Suppressor macrophage treated with lipopolysaccharide for 1 hour (primary cell): Measurements from ENCODE around the gene CYB561D1.

Experiments used
- DNase-seq, 3 donors: peaks; one replicate each; pipeline ENCODE4 v3.0.0-alpha.2; 2020 to 2022

CYB561D1 gene

GRCh38 chr1:109481646-109482045 lies 12.2 kb upstream of the CYB561D1 start:
- no peak for DNase-seq

DNA sequence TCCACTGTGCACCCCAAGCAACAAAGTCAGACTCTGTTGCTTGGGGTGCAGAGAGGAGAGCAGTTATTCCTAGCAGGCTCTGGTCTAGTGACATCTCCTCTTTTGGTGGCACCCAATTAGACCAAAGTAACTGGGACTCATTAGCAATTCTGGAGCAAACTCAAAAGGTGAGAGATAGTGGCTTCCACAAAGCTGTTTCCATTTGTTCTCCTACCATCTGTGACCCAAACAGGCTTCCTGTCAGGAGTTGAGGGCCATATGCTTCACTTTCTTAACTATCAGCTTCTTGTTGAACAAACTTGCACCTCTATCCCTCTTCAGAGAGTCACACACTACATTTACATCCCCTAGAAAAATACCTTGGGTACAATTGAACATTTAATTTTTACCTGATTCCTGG lies 11.7 kb upstream of the CYB561D1 start:
- DNase-seq, result no peak

DNA sequence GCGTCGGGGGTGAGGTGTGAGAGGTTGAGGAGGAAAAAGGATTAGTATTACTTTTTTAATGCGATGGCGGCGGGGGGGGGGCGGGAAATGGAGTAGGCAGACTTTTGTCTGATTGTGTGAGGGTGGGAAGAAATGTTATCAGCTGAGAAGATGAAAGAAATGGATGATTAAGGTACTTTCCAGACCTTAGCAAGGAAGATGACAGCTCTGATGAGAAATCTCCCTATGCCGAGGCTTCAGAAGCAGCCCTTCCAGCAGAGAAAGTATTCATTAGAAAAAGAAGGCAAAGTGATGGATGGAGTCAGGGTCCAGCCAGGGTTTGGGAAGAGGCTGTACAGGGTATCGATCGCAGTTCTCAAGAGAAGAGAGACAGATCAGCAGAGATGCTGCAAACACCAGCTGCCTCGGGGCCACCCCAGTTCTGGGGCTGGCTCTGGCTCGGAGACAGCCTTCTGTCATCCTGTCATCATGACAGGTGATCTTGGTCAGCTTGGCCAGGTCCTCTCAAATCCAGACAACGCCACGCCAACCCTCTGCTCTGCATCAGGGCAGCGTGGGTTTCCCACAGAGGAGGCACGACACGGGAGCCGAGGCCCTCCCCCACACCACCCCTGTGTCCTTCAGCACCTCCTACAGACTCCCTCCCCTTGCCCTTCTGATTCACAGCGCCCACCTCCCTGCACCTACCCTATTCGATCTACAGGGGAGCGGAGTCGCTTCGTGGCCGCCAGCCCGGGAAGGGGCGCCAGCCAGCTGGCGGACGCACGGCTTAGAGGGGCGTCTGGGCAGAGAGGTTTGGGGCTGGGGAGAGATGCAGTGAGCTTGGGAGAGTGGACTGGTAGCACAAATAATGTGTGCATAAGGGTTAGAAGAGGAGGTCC lies 10.9 kb upstream of the CYB561D1 start:
- peak in 1 of 3 donors; percentile 17 for DNase-seq

GRCh38 chr1:109483672-109484518 lies 10.0 kb upstream of the CYB561D1 start, which contains the start of gene ATXN7L2:
TSS of gene ATXN7L2 (plus strand) at chr1:109483905. CDS start at chr1:109483954, 49 bp downstream.
- DNase-seq, result peak; percentile 91 to 97 (median 96)

GRCh38 chr1:109484519-109484975 lies 9.3 kb upstream of the CYB561D1 start:
- DNase-seq, result no peak

- DNase-seq, result no peak
Observed at GRCh38 chr1:109485001-109485400, 8.9 kb upstream of the CYB561D1 start.

DNA sequence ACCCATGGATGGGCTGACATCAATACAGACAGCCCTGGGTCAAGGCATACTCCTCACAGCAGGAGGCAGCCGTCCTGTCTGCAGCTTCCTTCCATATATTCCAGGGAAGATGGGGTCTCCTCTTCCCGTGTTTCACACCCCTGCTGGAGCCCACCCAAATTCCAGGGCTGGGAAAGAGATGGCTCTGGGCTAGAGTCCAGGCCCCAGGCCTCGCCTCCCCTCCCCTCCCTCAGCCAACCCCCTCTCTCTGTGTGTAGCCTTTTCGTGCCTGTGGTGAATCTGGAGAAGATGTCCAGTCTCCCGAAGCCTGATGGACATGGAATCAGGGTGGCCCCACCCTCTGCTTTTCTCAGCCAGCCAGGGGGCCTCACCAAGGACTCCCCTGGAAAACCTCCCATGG lies 6.6 kb upstream of the CYB561D1 start:
- no peak for DNase-seq

DNA sequence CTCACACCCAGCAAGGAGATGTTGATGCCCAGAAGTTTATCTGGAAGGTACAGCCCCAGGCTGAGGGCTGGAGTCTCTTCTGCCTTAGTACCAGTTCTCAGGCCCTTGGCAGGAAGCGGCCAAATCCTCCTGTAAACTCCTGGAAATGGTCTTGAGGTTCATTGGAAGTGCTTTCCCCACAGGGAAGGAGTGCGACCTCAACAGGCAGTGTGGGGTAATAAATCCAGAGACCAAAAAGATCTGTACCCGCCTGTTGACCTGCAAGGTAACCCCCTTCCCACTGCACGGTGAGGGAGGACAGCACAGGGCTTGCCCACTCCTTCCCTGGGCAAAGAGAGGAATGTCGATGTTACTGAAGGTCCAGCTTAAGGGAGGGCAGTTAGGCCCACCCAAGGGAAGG lies 5.7 kb upstream of the CYB561D1 start:
- no peak for DNase-seq

DNA sequence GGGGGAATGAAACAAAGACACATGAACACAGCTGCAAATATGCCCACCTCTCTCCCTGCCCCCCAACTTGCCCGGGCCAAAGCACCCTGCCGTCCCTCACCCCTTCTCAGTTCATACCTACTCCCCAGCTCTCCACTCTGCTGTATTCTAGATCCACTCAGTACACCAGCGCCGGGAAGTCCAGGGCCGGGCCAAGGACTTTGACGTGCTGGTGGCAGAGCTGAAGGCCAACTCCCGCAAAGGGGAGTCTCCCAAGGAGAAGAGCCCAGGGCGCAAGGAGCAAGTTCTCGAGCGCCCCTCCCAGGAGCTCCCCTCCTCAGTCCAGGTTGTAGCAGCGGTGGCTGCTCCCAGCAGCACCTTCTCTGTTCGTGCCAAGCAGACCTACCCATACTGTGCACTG lies 5.2 kb upstream of the CYB561D1 start:
- DNase-seq, result no peak

DNA sequence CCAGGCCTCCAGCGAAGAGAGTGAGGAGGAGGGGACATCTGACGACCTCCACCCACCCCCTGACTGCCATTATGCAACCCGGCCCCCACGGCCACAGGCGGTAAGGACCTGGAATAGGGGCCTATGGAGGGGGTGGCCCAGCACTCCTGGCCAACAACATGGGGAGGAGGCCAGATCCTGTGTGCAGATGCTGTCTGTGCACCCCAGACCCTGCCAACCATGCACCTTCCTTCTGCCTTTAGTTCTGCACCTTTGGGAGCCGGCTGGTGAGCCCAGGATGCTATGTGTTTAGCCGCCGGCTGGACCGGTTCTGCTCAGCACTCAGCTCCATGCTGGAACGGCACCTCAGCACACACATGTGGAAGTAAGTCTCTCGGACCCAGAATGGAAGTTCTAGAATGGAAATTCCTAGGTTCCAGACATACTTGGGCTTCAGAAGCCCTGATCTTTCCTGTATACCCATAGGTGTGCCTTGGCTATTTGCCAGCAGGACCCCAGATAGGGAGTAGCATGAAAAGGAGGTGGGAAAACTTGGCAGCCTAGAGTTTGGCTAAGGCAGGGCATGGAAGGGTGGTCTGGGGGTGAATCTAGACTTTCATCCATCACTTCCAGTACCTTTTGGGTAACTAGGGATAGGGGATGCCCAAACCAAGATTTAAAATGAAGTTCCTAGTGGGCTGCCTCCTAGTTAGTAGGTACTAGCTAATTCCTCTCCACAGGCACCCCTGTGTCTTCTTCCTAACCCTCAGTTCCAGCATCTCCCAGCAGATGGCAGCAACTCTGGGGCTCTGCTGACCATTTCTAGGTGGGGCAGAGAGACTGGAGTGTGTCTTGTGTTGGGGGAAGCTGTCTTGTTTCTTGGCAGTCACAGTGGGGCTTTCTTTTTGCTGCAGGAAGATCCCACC lies 3.6 kb upstream of the CYB561D1 start:
- peak; percentile 78 to 81 (median 79) for DNase-seq

GRCh38 chr1:109490934-109491302 lies 3.0 kb upstream of the CYB561D1 start:
- DNase-seq, result no peak

GRCh38 chr1:109491372-109491771 lies 2.5 kb upstream of the CYB561D1 start:
- no peak for DNase-seq

DNA sequence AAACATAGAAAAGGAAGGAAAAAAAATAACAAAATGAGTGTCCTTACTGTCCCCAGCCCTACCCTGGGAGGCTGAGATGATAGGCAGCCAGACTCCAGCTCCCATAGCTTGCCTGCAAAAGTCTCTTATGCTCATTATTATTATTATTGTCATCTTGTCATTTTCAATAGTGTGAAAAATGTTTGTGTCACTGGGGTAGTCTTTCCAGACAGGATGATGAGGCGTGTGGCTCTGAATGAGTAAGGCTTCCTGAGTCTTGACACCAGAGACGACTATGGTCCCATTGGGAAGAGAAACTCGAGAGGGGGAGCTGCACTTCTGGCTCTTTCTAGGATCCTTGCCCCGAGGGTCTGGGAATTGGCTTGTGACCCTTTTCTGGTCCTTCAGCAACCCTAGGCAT lies 1.1 kb upstream of the CYB561D1 start:
- no peak for DNase-seq

DNA sequence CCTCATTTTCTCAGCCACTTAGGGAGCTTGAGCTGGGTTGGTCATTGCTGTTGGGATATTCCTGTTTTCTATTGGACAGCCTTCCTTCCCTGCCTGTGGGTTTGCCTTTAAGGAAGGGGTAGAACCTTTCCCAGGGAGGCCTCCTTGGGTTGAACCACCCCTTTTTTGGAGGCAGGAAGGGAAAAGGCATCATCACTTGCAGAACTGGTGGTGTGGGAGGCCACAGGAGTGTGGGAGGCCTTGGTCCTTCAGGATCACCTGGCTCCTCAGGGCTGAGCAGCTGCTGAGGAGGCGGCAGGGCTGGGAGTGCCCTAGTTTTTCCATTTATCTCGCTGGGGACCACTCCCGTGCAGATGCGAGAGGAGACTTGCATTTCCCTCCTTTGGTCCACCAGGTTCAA lies 667 bp upstream of the CYB561D1 start:
- DNase-seq, result no peak

DNA sequence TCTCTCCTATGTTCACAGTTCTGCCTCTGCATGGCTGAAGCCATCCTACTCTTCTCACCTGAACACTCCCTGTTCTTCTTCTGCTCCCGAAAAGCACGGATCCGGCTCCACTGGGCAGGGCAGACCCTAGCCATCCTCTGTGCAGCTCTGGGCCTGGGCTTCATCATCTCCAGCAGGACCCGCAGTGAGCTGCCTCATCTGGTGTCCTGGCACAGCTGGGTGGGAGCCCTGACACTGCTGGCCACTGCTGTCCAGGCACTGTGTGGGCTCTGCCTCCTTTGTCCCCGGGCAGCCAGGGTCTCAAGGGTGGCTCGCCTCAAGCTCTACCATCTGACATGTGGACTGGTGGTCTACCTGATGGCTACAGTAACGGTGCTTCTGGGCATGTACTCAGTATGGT lies 1.8 kb downstream of the CYB561D1 start:
- DNase-seq, result no peak

- no peak for DNase-seq
Observed at GRCh38 chr1:109497449-109498160, 3.7 kb downstream of the CYB561D1 start.

DNA sequence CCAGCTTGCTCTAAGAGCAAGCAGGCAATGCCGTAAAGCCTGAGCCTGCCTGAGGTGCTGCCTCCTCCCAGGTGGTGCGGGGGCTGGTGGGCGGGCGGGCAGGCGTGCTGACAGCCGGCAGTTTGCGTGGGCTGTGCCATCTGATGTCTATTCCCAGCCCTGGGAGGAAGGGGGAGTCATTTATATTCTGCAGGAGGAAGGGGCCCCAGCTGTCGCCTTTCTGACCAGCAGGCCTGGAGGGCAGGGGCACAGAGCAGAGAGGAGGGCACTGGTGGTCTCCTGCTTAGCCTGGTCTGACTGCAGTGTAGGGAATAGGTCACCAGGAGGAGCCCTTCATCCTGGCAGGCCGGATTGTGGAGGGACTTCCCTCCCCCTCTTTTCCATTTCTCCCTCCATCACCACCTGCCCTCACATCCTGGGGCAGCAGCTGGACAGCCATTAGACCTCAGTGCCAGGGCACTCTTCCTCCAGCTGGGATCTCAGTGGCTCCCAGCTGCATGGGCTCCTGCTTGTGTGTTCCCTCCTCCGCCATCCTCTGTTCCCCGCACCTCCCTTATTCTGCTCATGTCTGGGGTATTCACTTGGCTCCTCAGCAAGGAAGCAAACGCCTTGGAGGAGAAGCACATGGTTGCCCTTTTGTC lies 4.4 kb downstream of the CYB561D1 start:
- DNase-seq, result peak; percentile 20 to 40 (median 29)

GRCh38 chr1:109499081-109499480 lies 5.2 kb downstream of the CYB561D1 start:
- no peak for DNase-seq

DNA sequence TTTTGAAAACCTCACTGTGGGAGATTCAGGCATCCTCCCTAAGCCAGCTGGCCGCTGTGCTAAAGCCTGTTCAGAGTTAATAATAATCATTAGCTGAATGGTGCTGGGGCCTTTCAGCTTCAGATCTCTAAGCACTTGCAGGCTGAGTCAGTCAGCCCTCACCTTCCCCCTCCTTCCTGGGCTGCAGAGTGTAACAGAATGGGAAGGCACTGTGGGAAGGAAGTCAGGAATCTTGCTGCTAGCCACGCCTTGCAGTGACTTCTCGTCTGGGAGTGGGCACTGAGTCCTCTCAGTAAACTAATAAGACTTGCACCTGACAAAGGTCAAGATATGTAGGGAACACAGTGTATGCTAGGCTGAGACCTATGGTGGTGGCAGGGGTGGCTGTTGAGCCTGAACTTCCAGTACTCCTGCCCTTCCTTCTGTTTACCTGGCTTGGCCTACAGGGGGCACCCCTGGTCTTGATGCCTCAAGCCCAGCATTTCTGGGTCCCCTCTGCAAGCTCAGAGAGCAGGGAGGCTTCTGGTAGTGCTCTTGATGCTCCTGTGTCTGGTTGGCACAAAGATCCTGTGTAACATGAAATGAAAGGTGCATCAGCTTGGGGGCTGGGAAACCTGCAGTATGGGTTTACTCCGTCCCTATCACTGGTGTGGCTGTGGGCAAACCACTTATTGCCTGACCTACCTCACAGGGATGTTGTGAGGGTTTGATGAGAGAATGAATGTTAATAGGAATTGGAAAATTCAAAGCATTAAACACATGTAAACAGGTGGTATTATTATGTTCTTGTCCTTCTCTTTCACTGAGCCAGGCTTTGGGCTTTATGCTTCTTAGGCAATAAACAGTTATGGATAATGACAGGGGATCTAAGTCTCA lies 6.0 kb downstream of the CYB561D1 start:
- DNase-seq, result peak; percentile 52 to 72 (median 52)

GRCh38 chr1:109500941-109501381 lies 7.1 kb downstream of the CYB561D1 start:
- DNase-seq, result no peak
